CD14-positive monocyte (primary cell): ENCODE data around the gene LAMTOR4. TPM values are rescaled to one million over a fixed set of nuclear protein-coding genes. Genes with fewer than 3 reads are reported as not detected.

ENCODE experiments used
- DNase-seq, 3 donors: peaks; one replicate each; pipeline ENCODE4 v3.0.0-alpha.2; 2011 to 2022
- H2AFZ ChIP-seq: 2 replicates; pipeline ENCODE4 v1.6.0; 2012; ENCODE audit warnings: mild to moderate bottlenecking, low read depth, low read length, inconsistent platforms; ENCODE audit not compliant: insufficient read depth, poor library complexity, severe bottlenecking
- H3K27ac ChIP-seq, 2 donors: 1 replicate in 1 of 2; 2 replicates in 1 of 2; pipeline ENCODE4 v1.5.1; 2012 to 2013; ENCODE audit warnings: low read length in 2 of 2, control low read depth in 1 of 2, inconsistent platforms in 1 of 2, low read depth in 1 of 2, mild to moderate bottlenecking in 1 of 2
- H3K27me3 ChIP-seq, 2 donors: one replicate each; pipeline versions ENCODE4 v1.6.0 to v1.6.1; 2011 to 2013; ENCODE audit warnings: low read length in 2 of 2; ENCODE audit not compliant: control insufficient read depth in 2 of 2, insufficient read depth in 2 of 2
- H3K36me3 ChIP-seq, 2 donors: replicated peaks in 1 of 2; 1 replicate in 1 of 2; 2 replicates in 1 of 2; pipeline versions ENCODE4 v1.5.1 to v1.6.1; 2012 to 2013; ENCODE audit warnings: low read length in 2 of 2, control low read depth in 1 of 2, inconsistent platforms in 1 of 2, mild to moderate bottlenecking in 1 of 2; ENCODE audit not compliant: insufficient read depth in 2 of 2, control insufficient read depth in 1 of 2
- H3K4me1 ChIP-seq, 2 donors: 1 replicate in 1 of 2; 2 replicates in 1 of 2; pipeline versions ENCODE4 v1.5.1 to v1.6.1; 2012 to 2013; ENCODE audit warnings: low read length in 2 of 2, control low read depth in 1 of 2, inconsistent platforms in 1 of 2, mild to moderate bottlenecking in 1 of 2, moderate library complexity in 1 of 2; ENCODE audit not compliant: insufficient read depth in 2 of 2, control insufficient read depth in 1 of 2
- H3K4me2 ChIP-seq: replicated peaks from 2 replicates; pipeline ENCODE3; 2012; ENCODE audit warnings: low read length, moderate library complexity, mild to moderate bottlenecking; ENCODE audit not compliant: poor library complexity, severe bottlenecking; ENCODE audit errors: extremely low read depth
- H3K4me3 ChIP-seq, 3 experiments: fragments of 200-600 bp in 1 of 3; sonication (generic) in 1 of 3; replicated peaks in 1 of 3; 1 replicate in 2 of 3; 2 replicates in 1 of 3; pipeline ENCODE4 v1.5.1; 2011 to 2013; ENCODE audit warnings: low read length in 3 of 3, mild to moderate bottlenecking in 3 of 3, control low read depth in 2 of 3, low read depth in 2 of 3, inconsistent platforms in 1 of 3, moderate library complexity in 1 of 3
- H3K79me2 ChIP-seq: 2 replicates; pipeline ENCODE4 v1.6.0; 2012; ENCODE audit warnings: mild to moderate bottlenecking, control low read depth, inconsistent platforms, low read length, moderate library complexity; ENCODE audit not compliant: insufficient read depth
- H3K9ac ChIP-seq: 2 replicates; pipeline ENCODE4 v1.6.0; 2017; ENCODE audit warnings: low read length, mild to moderate bottlenecking; ENCODE audit not compliant: insufficient read depth, poor library complexity, severe bottlenecking
- H3K9me3 ChIP-seq, 2 donors: replicated peaks in 1 of 2; 1 replicate in 1 of 2; 2 replicates in 1 of 2; pipeline versions ENCODE4 v1.5.1 to v1.6.1; 2012 to 2013; ENCODE audit warnings: low read length in 2 of 2, control low read depth in 1 of 2; ENCODE audit not compliant: control insufficient read depth in 1 of 2, insufficient read depth in 1 of 2
- H4K20me1 ChIP-seq: 2 replicates; pipeline ENCODE4 v1.6.0; 2012; ENCODE audit warnings: mild to moderate bottlenecking, low read length, control low read depth, moderate library complexity; ENCODE audit not compliant: insufficient read depth
- H3K27ac Mint-ChIP-seq, 7 donors: one replicate each; pipeline ENCODE4 v1.8.0; 2020; ENCODE audit warnings: mild to moderate bottlenecking in 7 of 7, mixed read lengths in 7 of 7, moderate library complexity in 6 of 7, inconsistent platforms in 2 of 7
- H3K27me3 Mint-ChIP-seq, 3 donors: one replicate each; pipeline ENCODE4 v1.8.0; 2021 to 2022; ENCODE audit warnings: low read depth in 3 of 3, mild to moderate bottlenecking in 3 of 3, mixed read lengths in 3 of 3, moderate library complexity in 3 of 3, inconsistent platforms in 1 of 3
- H3K36me3 Mint-ChIP-seq, 2 donors: one replicate each; pipeline ENCODE4 v1.8.0; 2020; ENCODE audit warnings: mixed read lengths in 2 of 2, inconsistent platforms in 1 of 2, mild to moderate bottlenecking in 1 of 2
- H3K4me1 Mint-ChIP-seq: one replicate; pipeline ENCODE4 v1.8.0; 2020; ENCODE audit warnings: mild to moderate bottlenecking, mixed read lengths
- H3K4me3 Mint-ChIP-seq, 2 donors: one replicate each; pipeline ENCODE4 v1.8.0; 2020; ENCODE audit warnings: mild to moderate bottlenecking in 2 of 2, mixed read lengths in 2 of 2, moderate library complexity in 1 of 2
- H3K9me3 Mint-ChIP-seq, 7 donors: one replicate each; pipeline ENCODE4 v1.8.0; 2020 to 2022; ENCODE audit warnings: mixed read lengths in 7 of 7, mild to moderate bottlenecking in 6 of 7, moderate library complexity in 6 of 7, inconsistent platforms in 2 of 7
- CTCF ChIP-seq: fragments of 200-600 bp; IDR thresholded peaks from one replicate; pipeline ENCODE4 v1.8.0; 2022; ENCODE audit warnings: antibody characterized with exemption, mild to moderate bottlenecking
- WGBS: methylation state at CpG from one replicate; pipeline ENCODE4 v1.1.5; 2013; ENCODE audit warnings: missing lambda C conversion rate; ENCODE audit not compliant: insufficient coverage; 5-methylcytosine and 5-hydroxymethylcytosine counted together
- intact Hi-C, 2 donors: fragments of 100-400 bp; cut with micrococcal nuclease; formaldehyde crosslinking; loops; one replicate each; pipeline versions ENCODE4 v1.15.0 to v1.15.1; 2023
- polyA plus RNA-seq, 3 donors: library from polyadenylated mRNA; depleted of rRNA in 1 of 3; unstranded in 2 of 3; stranded (reverse) in 1 of 3; fragments of 300-500 nt in 2 of 3; fragments of >200 nt in 1 of 3; fragmentation: Illumina TruSeq in 2 of 3; gene quantifications; 1 replicate in 2 of 3; 2 replicates in 1 of 3; pipeline ENCODE4 v1.2.3, GENCODE V29; 2012 to 2021

Gene LAMTOR4
- polyA plus RNA-seq, 3 donors: 533 to 754 (median 621) TPM

GRCh38 chr7:100153708-100154535 lies 5.2 kb downstream of the LAMTOR4 start:
- H3K9ac ChIP-seq: no peak overlapping the region
- Mint-ChIP-seq H3K27me3 (peaks cover 0 to 1% (median 0%) of the 10 kb centered on the region in 3 donors), H3K36me3 (peaks cover 47 to 69% of the 10 kb centered on the region in 2 donors), H3K4me3 (no peak overlapping the region), H3K4me1 (peaks cover 77% of the 10 kb centered on the region), H3K9me3 (peaks cover 0 to under 1% (median 0%) of the 10 kb centered on the region in 7 donors), H3K27ac (peak overlapping the region; percentile 32 to 91 (median 76))
- H3K27ac ChIP-seq: peak overlapping the region; percentile 30 to 51
- H3K4me2 ChIP-seq: no peak overlapping the region
- intact Hi-C loops: no loop called here
- WGBS: 95% methylated on average over 4 of the region's 16 CpGs
- DNase-seq: no peak
- peaks cover 82 to 95% of the 10 kb centered on the region in 2 donors for H3K4me1 ChIP-seq
- no peak overlapping the region for H2AFZ ChIP-seq
- no peak for TF ChIP-seq CTCF
- H3K27me3 ChIP-seq: no peaks in the 10 kb centered on the region
- peaks cover 36 to 38% of the 10 kb centered on the region in 2 donors for H3K36me3 ChIP-seq
- peaks cover 55% of the 10 kb centered on the region for H4K20me1 ChIP-seq
- no peak overlapping the region for H3K4me3 ChIP-seq
- H3K9me3 ChIP-seq: no peaks in the 10 kb centered on the region
- peaks cover 91% of the 10 kb centered on the region for H3K79me2 ChIP-seq

- Histone ChIP-seq H3K9me3 (no peaks in the 10 kb centered on the region), H3K4me1 (peaks cover 79 to 90% of the 10 kb centered on the region in 2 donors), H3K27ac (peak overlapping the region; percentile 30 to 51), H4K20me1 (peaks cover 55% of the 10 kb centered on the region), H2AFZ (no peak overlapping the region), H3K4me2 (no peak overlapping the region), H3K27me3 (no peaks in the 10 kb centered on the region), H3K36me3 (peaks cover 36 to 38% of the 10 kb centered on the region in 2 donors), H3K79me2 (peaks cover 82% of the 10 kb centered on the region), H3K9ac (no peak overlapping the region), H3K4me3 (no peak overlapping the region)
- peaks cover 73% of the 10 kb centered on the region for H3K4me1 Mint-ChIP-seq
- H3K27ac Mint-ChIP-seq: peak overlapping the region in 4 of 7 donors; percentile 46 to 87 (median 78)
- no peaks in the 10 kb centered on the region for H3K9me3 Mint-ChIP-seq
- H3K4me3 Mint-ChIP-seq: no peak overlapping the region
- DNase-seq: no peak
- TF ChIP-seq CTCF: no peak
- 92% methylated on average over 27 of the region's 30 CpGs for WGBS
- peaks cover 47 to 69% of the 10 kb centered on the region in 2 donors for H3K36me3 Mint-ChIP-seq
- H3K27me3 Mint-ChIP-seq: peaks cover 0 to 1% (median 0%) of the 10 kb centered on the region in 3 donors
- intact Hi-C loops: no loop called here
Observed at GRCh38 chr7:100154651-100155491, 6.2 kb downstream of the LAMTOR4 start.
